ENCODE results near the gene DMGDH. TPM values are rescaled to one million over a fixed set of nuclear protein-coding genes. Genes with fewer than 3 reads are reported as not detected.

Gene DMGDH
- total and polyA plus RNA-seq, 2 donors (not counting 1 experiment from before 2014, with no cell fraction given): 0.47 to 0.63 TPM

GRCh38 chr5:79062436-79062835 is 7.0 kb downstream of the DMGDH start:
- H3K9ac ChIP-seq (ENCODE audit: low read length): no peak overlapping the region
- Mint-ChIP-seq H3K27me3 (peaks cover 30% of the 10 kb centered on the region), H3K4me3 (no peak overlapping the region), H3K27ac (no peak overlapping the region), H3K9me3 (ENCODE audit: insufficient read depth) (no peaks in the 10 kb centered on the region), H3K4me1 (no peaks in the 10 kb centered on the region)
- H3K27me3 ChIP-seq (replicated peaks in 1 of 4; ENCODE audit: control extremely low read depth in 1 of 4, control insufficient read depth in 3 of 4, insufficient read depth in 4 of 4, low read length in 3 of 4): peaks cover 0 to 9% (median 2%) of the 10 kb centered on the region in 4 experiments
- H3K4me2 ChIP-seq (replicated peaks; ENCODE audit: low read depth, low read length, poor library complexity, severe bottlenecking): no peak overlapping the region
- CTCF ChIA-PET: no interaction called here
- no peak overlapping the region for H3K27ac ChIP-seq (ENCODE audit: low read length in 2 of 2)
- TF ChIP-seq EZH2 (IDR thresholded peaks at IDR 0.05; ENCODE audit: borderline replicate concordance, insufficient read depth, low read depth, low read length, poor library complexity, severe bottlenecking): no peak
- TF ChIP-seq CTCF (IDR thresholded peaks at IDR 0.05): no peak
- DNase-seq: no peak
- 100% methylated on average over 2 of the region's 3 CpGs for WGBS (ENCODE audit: insufficient coverage)
- H3K9me3 ChIP-seq (ENCODE audit: control extremely low read depth in 1 of 3, control insufficient read depth in 2 of 3, insufficient read depth in 1 of 3, low read length in 2 of 3): no peaks in the 10 kb centered on the region
- H4K20me1 ChIP-seq (ENCODE audit: control insufficient read depth, insufficient read depth, low read length, poor library complexity, severe bottlenecking): no peaks in the 10 kb centered on the region
- H3K36me3 ChIP-seq (replicated peaks in 1 of 2; ENCODE audit: control extremely low read depth in 1 of 2, control insufficient read depth in 1 of 2, extremely low read depth in 1 of 2, insufficient read depth in 2 of 2, low read length in 1 of 2): no peaks in the 10 kb centered on the region
- ATAC-seq (ENCODE audit: low read depth): no peak
- no peaks in the 10 kb centered on the region for H3K79me2 ChIP-seq (ENCODE audit: control insufficient read depth, insufficient read depth, low read length)
- H2AFZ ChIP-seq (ENCODE audit: insufficient read depth, low read depth, low read length, poor library complexity, severe bottlenecking): no peak overlapping the region
- H3K4me1 ChIP-seq (ENCODE audit: control insufficient read depth in 2 of 2, insufficient read depth in 2 of 2, low read length in 2 of 2): no peaks in the 10 kb centered on the region
- intact Hi-C loops (cut with micrococcal nuclease): no loop called here
- H3K4me3 ChIP-seq (ENCODE audit: control extremely low read depth in 1 of 5, extremely low read depth in 1 of 5, insufficient read depth in 1 of 5, low read depth in 2 of 5, low read length in 4 of 5): no peak overlapping the region
- POLR2A ChIA-PET: no interaction called here

- no peaks in the 10 kb centered on the region for H3K9me3 Mint-ChIP-seq (ENCODE audit: insufficient read depth)
- H3K79me2 ChIP-seq (ENCODE audit: control insufficient read depth, insufficient read depth, low read length): no peaks in the 10 kb centered on the region
- ATAC-seq (ENCODE audit: low read depth): no peak
- intact Hi-C loops (cut with micrococcal nuclease): no loop called here
- CTCF ChIA-PET: interaction anchor here (0.9 kb wide), 1 partner anchor 73 kb away, joined by 3 read pairs; no protein-coding TSS in a partner anchor
- peaks cover 37% of the 10 kb centered on the region for H3K27me3 Mint-ChIP-seq
- peaks cover 0 to 5% (median 0%) of the 10 kb centered on the region in 4 experiments for H3K27me3 ChIP-seq (replicated peaks in 1 of 4; ENCODE audit: control extremely low read depth in 1 of 4, control insufficient read depth in 3 of 4, insufficient read depth in 4 of 4, low read length in 3 of 4)
- DNase-seq: no peak
- no peak overlapping the region for H3K27ac ChIP-seq (ENCODE audit: low read length in 2 of 2)
- no peaks in the 10 kb centered on the region for H3K36me3 ChIP-seq (replicated peaks in 1 of 2; ENCODE audit: control extremely low read depth in 1 of 2, control insufficient read depth in 1 of 2, extremely low read depth in 1 of 2, insufficient read depth in 2 of 2, low read length in 1 of 2)
- H3K4me3 Mint-ChIP-seq: no peak overlapping the region
- no peaks in the 10 kb centered on the region for H3K9me3 ChIP-seq (ENCODE audit: control extremely low read depth in 1 of 3, control insufficient read depth in 2 of 3, insufficient read depth in 1 of 3, low read length in 2 of 3)
- TF ChIP-seq CTCF (IDR thresholded peaks at IDR 0.05): no peak
- TF ChIP-seq EZH2 (IDR thresholded peaks at IDR 0.05; ENCODE audit: borderline replicate concordance, insufficient read depth, low read depth, low read length, poor library complexity, severe bottlenecking): no peak
- H4K20me1 ChIP-seq (ENCODE audit: control insufficient read depth, insufficient read depth, low read length, poor library complexity, severe bottlenecking): no peaks in the 10 kb centered on the region
- no peaks in the 10 kb centered on the region for H3K4me1 ChIP-seq (ENCODE audit: control insufficient read depth in 2 of 2, insufficient read depth in 2 of 2, low read length in 2 of 2)
- POLR2A ChIA-PET: no interaction called here
- H2AFZ ChIP-seq (ENCODE audit: insufficient read depth, low read depth, low read length, poor library complexity, severe bottlenecking): no peak overlapping the region
- no peak overlapping the region for H3K9ac ChIP-seq (ENCODE audit: low read length)
- no peak overlapping the region for H3K4me2 ChIP-seq (replicated peaks; ENCODE audit: low read depth, low read length, poor library complexity, severe bottlenecking)
- H3K4me3 ChIP-seq (ENCODE audit: control extremely low read depth in 1 of 5, extremely low read depth in 1 of 5, insufficient read depth in 1 of 5, low read depth in 2 of 5, low read length in 4 of 5): no peak overlapping the region
- H3K27ac Mint-ChIP-seq: no peak overlapping the region
- no CpG with 5 or more reads among the region's 4 CpGs for WGBS (ENCODE audit: insufficient coverage)
- H3K4me1 Mint-ChIP-seq: no peaks in the 10 kb centered on the region
Measured at GRCh38 chr5:79059674-79060073, 9.8 kb downstream of the DMGDH start.
